Choroid plexus epithelial cell (primary cell): ENCODE results near the gene EMILIN2.
"Not testable (repeated sequence)": the region's sequence is repeated elsewhere in the genome, so short reads cannot be mapped to it uniquely, and the experiment has no call there.

Source experiments
- DNase-seq: peaks from one replicate; pipeline ENCODE4 v3.0.0-alpha.2; 2010; ENCODE audit warnings: low read depth
- H3K4me3 ChIP-seq: 2 replicates; pipeline ENCODE4 v1.5.1; 2011; ENCODE audit warnings: low read depth, mild to moderate bottlenecking, control low read depth, low read length, moderate library complexity
- CTCF ChIP-seq: conservative IDR thresholded peaks from 2 replicates; pipeline ENCODE4 v1.5.1; 2011; ENCODE audit warnings: low read depth, mild to moderate bottlenecking, control low read depth, inconsistent platforms, low read length, moderate library complexity

EMILIN2 gene

GRCh38 chr18:2846636-2847316, at the start of gene EMILIN2:
TSS of gene EMILIN2 (plus strand) at chr18:2847006. CDS start at chr18:2847189, 183 bp downstream.
- no peak for TF ChIP-seq CTCF
- peak within 1 kb of the TSS; percentile 66 for H3K4me3 ChIP-seq
- peak; percentile 53 for DNase-seq

GRCh38 chr18:2797951-2798350, 48.9 kb upstream of the EMILIN2 start:
- no peak for TF ChIP-seq CTCF
- H3K4me3 ChIP-seq = no peak overlapping the region
- no peak for DNase-seq

GRCh38 chr18:2799369-2799768, 47.4 kb upstream of the EMILIN2 start:
- H3K4me3 ChIP-seq = no peak overlapping the region
- DNase-seq = no peak

GRCh38 chr18:2805970-2806943, 40.5 kb upstream of the EMILIN2 start:
- H3K4me3 ChIP-seq = no peak overlapping the region
- no peak for TF ChIP-seq CTCF
- DNase-seq = peak; percentile 63

More at GRCh38 chr18:2799369-2799768, 47.4 kb upstream of the EMILIN2 start:
- no peak for TF ChIP-seq CTCF

GRCh38 chr18:2808640-2809039, 38.2 kb upstream of the EMILIN2 start:
- not testable (repeated sequence) for H3K4me3 ChIP-seq, DNase-seq

- DNase-seq, H3K4me3 ChIP-seq: not testable (repeated sequence)
These were observed 37.1 kb upstream of the EMILIN2 start for GRCh38 chr18:2809666-2810183.

GRCh38 chr18:2811416-2811815, 35.4 kb upstream of the EMILIN2 start:
- no peak for TF ChIP-seq CTCF
- DNase-seq = no peak
- H3K4me3 ChIP-seq = no peak overlapping the region
